DND-41 (cell line): ENCODE data around the gene RBFOX2.

Experiments
- ATAC-seq: fragments of 200-7000 bp; cut with Tn5 transposase; 3 replicates; pipeline ENCODE4 v1.9.1; 2021; ENCODE audit warnings: low read depth; ENCODE audit not compliant: insufficient read depth
- DNase-seq: peaks from one replicate; pipeline ENCODE4 v3.0.0-alpha.2; 2020
- H2AFZ ChIP-seq: 2 replicates; pipeline ENCODE4 v1.6.0; 2012; ENCODE audit warnings: low read depth, low read length
- H3K27ac ChIP-seq: 2 replicates; pipeline ENCODE4 v1.5.1; 2012; ENCODE audit warnings: low read length, inconsistent platforms
- H3K27me3 ChIP-seq: fragments of 200-600 bp; sonication (generic); 2 replicates; pipeline ENCODE4 v1.6.0; 2012; ENCODE audit warnings: low read length, mild to moderate bottlenecking, inconsistent platforms; ENCODE audit not compliant: insufficient read depth, poor library complexity
- H3K36me3 ChIP-seq: 2 replicates; pipeline ENCODE4 v1.5.1; 2012; ENCODE audit warnings: low read length, inconsistent platforms; ENCODE audit not compliant: insufficient read depth
- H3K4me1 ChIP-seq: 2 replicates; pipeline ENCODE4 v1.5.1; 2012; ENCODE audit warnings: mild to moderate bottlenecking, low read length; ENCODE audit not compliant: insufficient read depth
- H3K4me2 ChIP-seq: 2 replicates; pipeline ENCODE4 v1.6.0; 2012; ENCODE audit warnings: mild to moderate bottlenecking, moderate library complexity, low read length, inconsistent platforms; ENCODE audit not compliant: insufficient read depth
- H3K4me3 ChIP-seq, 2 experiments: fragments of 200-600 bp in 1 of 2; shearing (Covaris generic) in 1 of 2; 2 replicates each; pipeline ENCODE4 v1.5.1; 2012 to 2016; ENCODE audit warnings: inconsistent platforms in 2 of 2, low read length in 2 of 2, mild to moderate bottlenecking in 2 of 2, low read depth in 1 of 2, moderate library complexity in 1 of 2
- H3K79me2 ChIP-seq: 2 replicates; pipeline ENCODE4 v1.6.0; 2012; ENCODE audit warnings: low read length, inconsistent platforms; ENCODE audit not compliant: insufficient read depth
- H3K9ac ChIP-seq: 2 replicates; pipeline ENCODE4 v1.6.0; 2012; ENCODE audit warnings: low read depth, mild to moderate bottlenecking, inconsistent platforms, low read length, moderate library complexity
- H3K9me3 ChIP-seq: 2 replicates; pipeline ENCODE4 v1.5.1; 2012; ENCODE audit warnings: low read length, moderate library complexity, mild to moderate bottlenecking, inconsistent platforms; ENCODE audit not compliant: insufficient read depth, severe bottlenecking
- H4K20me1 ChIP-seq: 2 replicates; pipeline ENCODE4 v1.6.0; 2012; ENCODE audit warnings: low read length; ENCODE audit not compliant: insufficient read depth
- CTCF ChIP-seq: IDR thresholded peaks from 2 replicates; pipeline ENCODE4 v1.5.1; 2012; ENCODE audit warnings: borderline replicate concordance, low read length, moderate library complexity, mild to moderate bottlenecking; ENCODE audit not compliant: poor library complexity, severe bottlenecking; ENCODE audit errors: extremely low read depth
- EZH2 ChIP-seq: IDR thresholded peaks from 3 replicates; pipeline ENCODE4 v1.6.1; 2012; ENCODE audit warnings: borderline replicate concordance, low read depth, mild to moderate bottlenecking, moderate library complexity, low read length, inconsistent platforms; ENCODE audit not compliant: severe bottlenecking

Gene RBFOX2

DNA sequence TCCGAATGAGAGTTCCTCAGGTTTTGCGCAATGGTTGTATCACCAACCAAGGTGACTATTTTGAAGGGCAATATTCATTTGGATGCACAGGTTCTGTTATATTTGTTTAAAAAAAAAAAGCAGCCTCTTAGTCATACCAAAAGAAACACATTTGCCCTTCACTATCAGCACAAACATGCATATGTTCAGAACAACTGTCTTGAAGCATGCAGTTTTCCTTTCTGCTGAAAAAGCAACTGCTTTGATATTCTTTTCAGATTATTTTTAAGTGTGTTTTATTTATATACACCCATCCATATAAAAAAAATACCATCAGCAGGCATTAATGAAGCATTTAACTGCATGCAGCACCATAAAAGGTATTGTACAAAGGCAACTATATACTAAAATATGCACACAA lies 67.8 kb downstream of the RBFOX2 start:
- Histone ChIP-seq H3K9me3 (no peaks in the 10 kb centered on the region), H3K27ac (no peak overlapping the region), H3K79me2 (no peaks in the 10 kb centered on the region), H3K27me3 (peaks cover 3% of the 10 kb centered on the region), H3K4me1 (no peaks in the 10 kb centered on the region), H3K9ac (no peak overlapping the region), H3K4me3 (no peak overlapping the region), H2AFZ (no peak overlapping the region), H3K4me2 (no peak overlapping the region), H3K36me3 (no peaks in the 10 kb centered on the region), H4K20me1 (no peaks in the 10 kb centered on the region)
- ATAC-seq (no peak), DNase-seq (no peak)
- TF ChIP-seq CTCF: no peak
- TF ChIP-seq EZH2: no peak

DNA sequence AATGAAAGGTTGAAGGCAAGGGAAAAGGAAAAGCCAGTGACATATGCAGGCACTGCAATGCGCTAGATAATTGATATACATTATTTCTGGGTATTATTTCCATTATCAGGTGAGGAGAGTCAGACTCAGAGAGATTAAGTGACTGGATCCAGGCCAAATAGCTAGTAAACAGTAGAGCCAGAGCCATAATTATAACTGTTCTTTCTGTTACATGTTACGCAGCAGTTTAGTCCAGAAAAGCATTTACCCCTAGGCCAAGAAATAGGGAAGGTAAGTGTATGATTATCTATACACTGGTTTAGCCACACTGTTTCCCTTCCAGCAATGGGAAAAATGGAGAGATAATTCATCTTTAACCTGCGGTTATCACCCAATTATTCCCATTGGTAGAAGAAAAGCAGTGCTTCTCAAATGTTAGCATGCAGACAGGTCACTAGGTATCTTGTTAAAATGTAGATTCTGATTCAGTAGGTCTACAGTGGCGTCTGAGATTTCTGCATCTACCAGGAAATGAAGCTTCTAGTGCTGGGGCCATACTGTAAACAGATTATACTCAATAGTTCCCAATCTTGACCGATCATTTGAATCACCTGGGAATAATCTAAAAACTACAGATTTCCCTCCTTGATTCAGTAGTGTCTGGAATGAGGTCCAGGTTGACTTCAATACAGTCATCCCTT lies 69.4 kb downstream of the RBFOX2 start:
- Histone ChIP-seq H3K4me1 (no peaks in the 10 kb centered on the region), H3K4me3 (no peak overlapping the region), H2AFZ (no peak overlapping the region), H3K9me3 (no peaks in the 10 kb centered on the region), H3K79me2 (no peaks in the 10 kb centered on the region), H3K27ac (no peak overlapping the region), H3K36me3 (no peaks in the 10 kb centered on the region), H3K9ac (no peak overlapping the region), H3K27me3 (peaks cover 3% of the 10 kb centered on the region), H3K4me2 (no peak overlapping the region), H4K20me1 (no peaks in the 10 kb centered on the region)
- ATAC-seq (no peak), DNase-seq (no peak)
- no peak for TF ChIP-seq CTCF
- TF ChIP-seq EZH2: no peak

DNA sequence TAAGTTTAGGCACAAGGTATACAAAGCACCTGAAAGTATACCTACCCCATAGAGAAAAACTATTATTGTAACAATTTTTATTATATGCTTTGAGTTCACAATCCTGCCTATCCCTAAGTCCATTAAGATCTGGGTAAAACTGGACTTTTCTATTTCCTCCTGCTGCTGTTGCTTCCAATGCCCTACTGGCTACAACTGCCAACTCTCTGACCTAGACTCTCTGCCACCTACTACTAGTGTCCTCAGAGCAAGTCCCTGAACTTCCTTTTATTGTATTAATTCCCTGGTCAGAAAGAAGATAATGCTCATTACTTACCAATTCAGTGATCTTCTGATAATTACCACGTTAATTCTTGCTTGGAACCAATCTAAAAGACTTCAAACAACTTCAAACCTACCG lies 70.3 kb downstream of the RBFOX2 start:
- Histone ChIP-seq H3K4me3 (no peak overlapping the region), H4K20me1 (no peaks in the 10 kb centered on the region), H3K4me1 (no peaks in the 10 kb centered on the region), H3K79me2 (no peaks in the 10 kb centered on the region), H2AFZ (no peak overlapping the region), H3K27ac (no peak overlapping the region), H3K9me3 (no peaks in the 10 kb centered on the region), H3K27me3 (peaks cover 3% of the 10 kb centered on the region), H3K9ac (no peak overlapping the region), H3K36me3 (no peaks in the 10 kb centered on the region), H3K4me2 (no peak overlapping the region)
- DNase-seq (no peak), ATAC-seq (no peak)
- TF ChIP-seq CTCF: no peak
- TF ChIP-seq EZH2: no peak

DNA sequence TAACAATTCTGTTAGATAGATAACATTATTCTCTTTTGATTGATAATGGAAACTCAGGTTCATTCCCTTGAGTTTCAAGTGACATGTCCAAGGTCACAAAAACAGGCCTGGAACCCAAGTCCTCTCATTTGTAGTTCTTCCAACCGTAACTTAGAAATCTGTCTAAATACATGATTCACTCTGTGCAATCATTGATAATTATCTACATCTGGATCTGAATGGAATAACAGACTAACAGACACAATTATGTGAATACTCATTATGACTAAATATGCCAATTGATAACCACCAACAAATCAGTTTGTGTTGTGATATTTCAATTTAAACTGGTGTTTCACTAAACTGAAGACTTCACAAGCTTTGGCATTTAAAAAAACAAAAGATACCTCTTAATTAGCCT lies 71.0 kb downstream of the RBFOX2 start:
- DNase-seq (no peak), ATAC-seq (no peak)
- H3K27ac ChIP-seq: no peak overlapping the region
- no peaks in the 10 kb centered on the region for H3K4me1 ChIP-seq
- no peaks in the 10 kb centered on the region for H3K36me3 ChIP-seq
- H3K4me3 ChIP-seq: no peak overlapping the region
- peaks cover 3% of the 10 kb centered on the region for H3K27me3 ChIP-seq
- H3K79me2 ChIP-seq: no peaks in the 10 kb centered on the region
- H2AFZ ChIP-seq: no peak overlapping the region
- TF ChIP-seq EZH2: no peak
- no peak for TF ChIP-seq CTCF
- no peak overlapping the region for H3K9ac ChIP-seq
- no peak overlapping the region for H3K4me2 ChIP-seq
- H3K9me3 ChIP-seq: no peaks in the 10 kb centered on the region
- H4K20me1 ChIP-seq: no peaks in the 10 kb centered on the region
